PC-9 (cell line): Measurements from ENCODE around the gene TRAPPC11.

Experiments
- CTCF ChIP-seq: fragments of 200-600 bp; sonication (generic); conservative IDR thresholded peaks from 2 replicates; pipeline ENCODE4 v1.6.1; 2017; ENCODE audit warnings: mixed run types, antibody characterized with exemption, mild to moderate bottlenecking, moderate library complexity
- EZH2 ChIP-seq: fragments of 200-600 bp; sonication (generic); IDR thresholded peaks from 2 replicates; pipeline ENCODE4 v1.8.0; 2017; ENCODE audit warnings: antibody characterized with exemption, low read depth

- TF ChIP-seq EZH2 (no peak), CTCF (no peak)
These were observed 23.8 kb upstream of the TRAPPC11 start for GRCh38 chr4:183635321-183635720.
